ENCODE data around the gene ERC2.

ERC2 gene

DNA sequence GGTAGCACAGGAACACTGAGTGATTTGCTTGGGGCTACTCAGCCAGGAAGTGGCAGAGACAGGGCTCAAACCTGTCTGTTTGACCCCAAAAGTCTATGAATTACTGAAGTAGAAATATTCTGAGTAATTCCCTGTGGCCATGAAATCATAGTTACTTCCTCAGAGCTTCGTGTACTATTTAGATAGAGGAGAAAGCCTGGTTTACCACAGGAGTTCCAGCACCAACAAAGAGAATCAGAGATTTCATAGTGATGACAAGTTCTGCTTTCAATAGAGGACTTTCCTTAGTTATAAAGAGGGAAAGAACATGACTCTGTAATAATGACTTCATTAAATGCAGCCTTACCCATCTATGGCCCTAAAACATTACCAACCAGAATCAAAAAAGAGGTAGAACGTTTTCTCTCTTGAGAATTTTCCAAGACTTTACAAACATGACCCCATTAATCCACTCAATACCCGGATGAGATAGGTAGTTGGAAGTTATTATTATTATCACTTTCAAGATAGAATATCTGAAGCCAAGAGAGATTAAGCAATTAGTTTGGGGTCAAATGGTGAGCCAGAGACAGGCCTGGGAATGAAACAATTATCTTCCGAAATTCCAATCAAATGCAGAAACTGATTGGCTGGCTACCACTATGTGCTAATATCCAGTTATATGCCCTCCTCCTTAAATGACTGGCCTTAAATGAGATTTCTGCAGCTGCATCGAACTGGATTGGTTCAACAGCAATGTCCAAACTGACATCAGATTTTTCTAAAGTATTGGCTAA is 967.5 kb downstream of the ERC2 start:
- no peak overlapping the region for H3K27ac Mint-ChIP-seq
- H3K4me1 Mint-ChIP-seq: no peaks in the 10 kb centered on the region
- H3K4me3 Mint-ChIP-seq: no peak overlapping the region
- no peaks in the 10 kb centered on the region for H3K9me3 Mint-ChIP-seq
- no peaks in the 10 kb centered on the region for H3K27me3 Mint-ChIP-seq
- CTCF ChIA-PET: no interaction called here
- no peak for DNase-seq
- no peaks in the 10 kb centered on the region for H3K36me3 Mint-ChIP-seq

DNA sequence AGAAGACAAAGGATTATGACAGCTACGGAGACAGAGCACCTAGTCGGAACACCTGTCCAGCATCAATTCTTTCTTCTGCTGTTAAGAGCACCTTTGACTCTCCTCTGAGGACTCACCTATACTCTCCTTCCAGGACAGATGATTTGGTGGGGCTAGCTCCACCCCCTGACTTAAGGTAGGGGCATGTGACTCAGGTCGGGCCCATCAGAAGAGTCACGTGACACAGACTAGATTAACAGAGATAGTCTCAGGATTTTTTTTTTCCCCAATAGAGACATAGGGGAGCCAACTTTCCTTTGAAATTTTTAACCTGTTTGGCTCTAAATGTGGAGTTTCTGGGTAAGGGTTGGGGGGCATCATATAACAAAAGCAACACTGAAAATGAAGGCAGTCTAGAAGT is 969.7 kb downstream of the ERC2 start:
- no peaks in the 10 kb centered on the region for H3K9me3 Mint-ChIP-seq
- DNase-seq: no peak
- no peaks in the 10 kb centered on the region for H3K36me3 Mint-ChIP-seq

DNA sequence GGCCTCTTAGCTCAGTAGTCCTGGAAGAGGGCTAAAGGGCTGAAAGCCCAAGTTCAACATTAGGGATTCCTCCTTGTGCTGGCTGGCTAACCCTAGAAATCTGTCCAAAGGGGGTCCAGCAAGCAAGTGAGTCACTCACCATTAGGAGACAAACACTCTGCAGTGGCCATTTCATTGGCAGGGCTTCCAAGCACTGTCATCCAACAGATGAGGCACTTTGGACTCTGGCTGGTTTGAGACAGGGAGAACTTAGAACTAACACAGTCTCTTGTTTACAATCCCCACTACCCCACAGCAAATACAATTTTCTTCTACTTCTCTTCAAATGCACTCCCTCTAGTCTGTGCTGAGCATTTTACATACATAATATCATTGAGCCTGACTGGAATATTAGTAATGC is 971.0 kb downstream of the ERC2 start:
- Mint-ChIP-seq H3K9me3 (no peaks in the 10 kb centered on the region), H3K27ac (no peak overlapping the region), H3K27me3 (peaks cover 6% of the 10 kb centered on the region), H3K36me3 (no peaks in the 10 kb centered on the region), H3K4me3 (no peak overlapping the region), H3K4me1 (no peaks in the 10 kb centered on the region)
- DNase-seq: no peak
- CTCF ChIA-PET: no interaction called here

More for the DNA sequence above, 969.7 kb downstream of the ERC2 start:
- CTCF ChIA-PET: no interaction called here
- no peaks in the 10 kb centered on the region for H3K4me1 Mint-ChIP-seq
- H3K4me3 Mint-ChIP-seq: no peak overlapping the region
- H3K27me3 Mint-ChIP-seq: no peaks in the 10 kb centered on the region
- no peak overlapping the region for H3K27ac Mint-ChIP-seq

DNA sequence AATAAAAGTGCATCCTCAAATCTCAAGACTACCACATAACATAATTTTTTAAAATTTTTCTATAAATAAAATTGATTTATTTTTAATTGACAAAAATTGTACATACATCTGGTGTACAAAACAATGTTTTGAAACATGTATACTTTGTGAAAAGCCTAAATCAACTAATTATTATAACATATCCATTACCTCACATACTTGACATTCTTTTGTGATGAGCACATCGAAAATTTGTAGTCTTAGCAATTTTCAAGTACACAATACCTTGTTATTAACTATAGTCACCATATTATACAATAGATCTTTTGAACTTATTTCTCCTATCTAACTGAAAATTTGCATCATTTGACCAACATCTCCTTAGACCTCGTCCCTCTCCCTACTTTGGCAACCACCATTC is 973.3 kb downstream of the ERC2 start:
- no peak overlapping the region for H3K27ac Mint-ChIP-seq
- H3K36me3 Mint-ChIP-seq: no peaks in the 10 kb centered on the region
- peaks cover 21% of the 10 kb centered on the region for H3K27me3 Mint-ChIP-seq
- no peaks in the 10 kb centered on the region for H3K4me1 Mint-ChIP-seq
- no peaks in the 10 kb centered on the region for H3K9me3 Mint-ChIP-seq
- no peak overlapping the region for H3K4me3 Mint-ChIP-seq
- CTCF ChIA-PET: no interaction called here
- no peak for DNase-seq

DNA sequence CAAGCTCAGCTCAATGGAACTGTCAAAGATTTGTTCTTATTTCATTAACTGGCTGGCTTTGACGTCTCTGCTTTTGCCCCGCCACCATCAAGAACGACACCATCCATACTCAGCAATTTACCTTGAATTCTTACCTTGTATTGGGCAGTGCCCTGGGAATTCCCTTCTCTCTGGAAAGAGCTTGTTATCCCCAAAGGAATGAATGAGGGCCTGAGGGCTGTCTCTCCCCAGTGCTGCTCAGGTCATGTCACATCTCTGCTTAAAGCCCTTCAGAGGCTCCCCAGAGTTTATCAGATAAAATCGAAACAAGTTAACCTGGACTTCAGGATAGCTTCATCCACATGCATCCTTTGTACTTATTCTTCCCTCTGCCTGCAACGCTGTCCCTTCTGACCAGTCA is 975.3 kb downstream of the ERC2 start:
- no peak overlapping the region for H3K4me3 Mint-ChIP-seq
- H3K9me3 Mint-ChIP-seq: no peaks in the 10 kb centered on the region
- no peak for DNase-seq
- peaks cover 41% of the 10 kb centered on the region for H3K27me3 Mint-ChIP-seq
- CTCF ChIA-PET: no interaction called here
- H3K36me3 Mint-ChIP-seq: peaks cover 4% of the 10 kb centered on the region
- peaks cover 4% of the 10 kb centered on the region for H3K4me1 Mint-ChIP-seq
- no peak overlapping the region for H3K27ac Mint-ChIP-seq

DNA sequence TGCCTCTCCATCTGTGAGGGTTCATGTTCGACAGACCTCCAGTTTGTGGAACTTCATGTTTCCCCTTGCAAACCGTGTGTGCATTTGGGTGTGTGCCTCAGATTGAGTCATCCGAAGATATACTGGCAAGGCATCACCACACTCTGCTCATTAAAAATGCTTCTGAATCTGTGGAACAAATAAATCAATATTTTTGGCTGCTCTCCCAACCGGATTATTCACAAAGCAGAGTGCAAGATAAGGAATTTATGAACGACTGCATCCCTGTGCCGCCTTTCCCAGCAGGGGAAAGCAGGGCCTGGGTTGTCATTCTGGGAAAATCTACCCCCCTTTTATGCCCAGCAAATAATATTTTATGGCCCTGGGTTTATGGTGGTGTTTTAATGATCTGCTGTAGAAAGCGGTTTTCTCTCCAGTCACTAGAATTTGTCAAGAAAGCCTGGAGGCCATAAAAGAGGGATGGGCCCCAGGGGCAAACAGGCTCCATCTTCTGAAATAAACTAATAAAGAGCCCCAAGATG is 976.9 kb downstream of the ERC2 start:
- CTCF ChIA-PET: no interaction called here
- Mint-ChIP-seq H3K4me1 (peaks cover 13% of the 10 kb centered on the region), H3K27ac (no peak overlapping the region), H3K4me3 (no peak overlapping the region), H3K27me3 (peaks cover 57% of the 10 kb centered on the region), H3K36me3 (peaks cover 6% of the 10 kb centered on the region), H3K9me3 (no peaks in the 10 kb centered on the region)
- no peak for DNase-seq

DNA sequence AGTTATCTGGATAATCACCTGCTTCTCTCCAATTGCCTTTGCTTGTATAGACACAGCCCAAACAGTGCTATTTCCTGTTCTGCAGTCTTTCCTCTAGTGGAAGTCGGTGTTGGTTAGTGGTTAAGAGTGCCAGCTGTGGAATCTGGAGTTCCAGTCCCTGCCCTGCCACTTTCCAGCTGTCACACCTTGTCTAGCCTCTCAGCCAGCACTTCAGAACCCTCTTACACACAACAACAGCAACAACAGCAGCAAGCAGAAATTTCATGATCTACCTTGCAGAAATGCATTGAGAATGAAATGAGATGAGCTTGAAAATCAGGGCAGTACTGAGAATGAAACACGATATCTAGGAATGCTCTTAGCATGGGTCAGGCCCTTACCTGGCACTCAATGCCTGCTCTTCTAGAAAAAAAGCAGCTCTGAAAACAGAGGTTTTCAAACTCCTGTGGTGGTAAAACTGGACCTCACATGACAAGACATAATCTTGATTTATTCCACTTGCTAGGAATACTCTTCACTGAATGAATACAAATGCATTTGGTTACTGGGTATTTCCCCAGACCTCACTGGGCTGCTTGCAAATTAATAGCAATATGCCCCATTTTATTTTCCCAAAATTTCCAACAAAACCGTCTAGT is 977.9 kb downstream of the ERC2 start:
- Mint-ChIP-seq H3K27ac (no peak overlapping the region), H3K4me3 (no peak overlapping the region), H3K27me3 (peaks cover 67% of the 10 kb centered on the region), H3K36me3 (peaks cover 10% of the 10 kb centered on the region), H3K9me3 (no peaks in the 10 kb centered on the region), H3K4me1 (peaks cover 17% of the 10 kb centered on the region)
- no peak for DNase-seq
- CTCF ChIA-PET: no interaction called here

DNA sequence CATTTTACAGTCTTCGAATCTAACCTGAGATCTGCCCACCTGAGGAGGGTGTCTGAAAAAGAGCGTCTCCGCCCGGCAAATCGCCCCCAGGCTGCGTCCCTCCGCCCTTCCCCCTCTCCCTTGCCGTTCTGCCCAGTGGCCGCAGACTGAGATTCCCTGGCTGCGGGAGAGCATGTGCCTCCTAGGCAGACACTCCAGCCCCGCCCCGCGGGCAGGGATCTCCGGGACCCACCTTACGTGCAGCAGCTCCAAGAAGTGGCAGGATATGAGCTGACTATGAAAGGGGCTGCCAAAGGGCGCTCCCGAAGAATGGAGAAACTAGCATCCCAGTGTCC is 978.5 kb downstream of the ERC2 start:
- Mint-ChIP-seq H3K27ac (no peak overlapping the region), H3K4me3 (no peak overlapping the region), H3K36me3 (peaks cover 11% of the 10 kb centered on the region), H3K4me1 (peaks cover 19% of the 10 kb centered on the region), H3K9me3 (no peaks in the 10 kb centered on the region), H3K27me3 (peaks cover 73% of the 10 kb centered on the region)
- no peak for DNase-seq
- CTCF ChIA-PET: no interaction called here

DNA sequence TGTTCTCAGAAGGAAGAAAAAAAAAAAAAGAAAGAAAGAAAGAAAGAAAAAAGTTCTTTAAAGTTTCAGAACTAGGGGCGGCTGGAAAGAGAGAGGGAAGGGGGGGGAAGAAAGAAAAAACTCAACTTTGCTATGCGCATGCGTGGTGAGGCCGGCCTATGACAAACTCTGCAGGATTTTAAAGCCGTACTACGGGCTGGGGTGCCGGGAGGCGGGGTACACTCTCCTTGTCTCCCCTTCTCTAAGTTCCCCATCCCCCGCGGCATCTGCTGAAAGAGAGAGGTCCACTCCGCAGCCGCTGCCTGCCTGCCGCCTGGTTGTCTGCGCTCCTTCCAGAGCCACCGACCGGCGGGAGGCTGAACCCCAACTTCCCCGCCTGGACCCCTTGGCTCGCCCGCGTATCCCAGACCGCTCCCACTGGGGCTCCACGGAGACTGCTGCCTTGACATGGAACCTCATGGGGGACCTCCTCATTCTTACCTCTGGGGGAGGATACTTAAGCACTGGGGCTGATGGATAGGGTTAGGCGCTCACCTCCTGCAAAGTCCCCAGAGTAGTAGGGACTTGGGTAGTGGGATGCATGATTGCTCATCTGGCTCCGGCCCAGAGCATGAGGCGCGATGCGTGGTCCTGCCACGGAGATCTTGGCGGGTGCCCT is 979.7 kb downstream of the ERC2 start:
- H3K27ac Mint-ChIP-seq: no peak overlapping the region
- H3K4me3 Mint-ChIP-seq: peak overlapping the region; percentile 47
- H3K4me1 Mint-ChIP-seq: peaks cover 22% of the 10 kb centered on the region
- peaks cover 86% of the 10 kb centered on the region for H3K27me3 Mint-ChIP-seq
- no peaks in the 10 kb centered on the region for H3K9me3 Mint-ChIP-seq
- peak; percentile 36 for DNase-seq
- CTCF ChIA-PET: no interaction called here
- H3K36me3 Mint-ChIP-seq: peaks cover 12% of the 10 kb centered on the region

DNA sequence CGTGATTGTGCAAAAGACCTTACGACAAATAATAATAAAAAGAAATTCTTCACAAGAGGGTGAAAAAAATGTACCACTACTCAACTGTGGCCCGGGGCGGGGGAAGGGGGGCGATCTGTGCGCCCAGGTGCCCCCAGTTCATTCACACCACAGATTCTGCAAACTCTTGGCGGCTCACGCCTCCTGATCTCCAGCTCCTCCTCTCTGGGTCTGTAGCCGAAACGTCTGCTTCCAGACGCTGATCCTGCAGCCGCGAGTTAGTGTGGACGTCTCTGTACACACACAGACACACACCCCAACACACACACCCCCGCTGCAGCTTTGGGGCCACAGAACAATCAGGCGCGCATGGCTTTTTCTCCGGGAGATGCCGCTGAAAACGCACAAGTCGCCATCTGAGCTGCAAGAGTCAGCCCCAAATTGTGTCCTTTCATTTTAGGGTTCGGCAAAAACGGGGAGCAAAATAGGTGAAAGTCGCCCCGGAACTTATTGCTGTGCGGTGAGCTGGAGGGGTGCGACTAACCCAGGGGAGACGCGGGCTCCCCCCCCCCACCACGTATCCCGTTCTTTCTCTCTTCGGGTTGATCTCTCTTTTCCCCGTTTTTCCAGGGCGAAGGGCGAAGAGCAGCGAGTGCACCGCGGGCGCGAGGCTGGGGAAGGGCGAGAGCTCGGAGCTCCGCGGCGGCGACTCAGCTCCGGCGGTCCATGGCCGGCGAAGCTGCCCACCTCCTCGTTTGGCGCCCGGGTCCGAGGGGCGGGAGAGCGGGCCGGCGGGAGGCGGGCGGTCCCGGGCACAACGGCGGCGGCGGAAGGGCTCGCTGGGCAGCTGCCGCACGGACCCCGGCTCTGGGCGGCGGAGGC is 980.7 kb downstream of the ERC2 start:
- Mint-ChIP-seq H3K27me3 (peaks cover 89% of the 10 kb centered on the region), H3K4me1 (peaks cover 24% of the 10 kb centered on the region), H3K27ac (no peak overlapping the region), H3K4me3 (peak overlapping the region; percentile 70), H3K36me3 (peaks cover 12% of the 10 kb centered on the region), H3K9me3 (no peaks in the 10 kb centered on the region)
- CTCF ChIA-PET: no interaction called here
- no peak for DNase-seq

DNA sequence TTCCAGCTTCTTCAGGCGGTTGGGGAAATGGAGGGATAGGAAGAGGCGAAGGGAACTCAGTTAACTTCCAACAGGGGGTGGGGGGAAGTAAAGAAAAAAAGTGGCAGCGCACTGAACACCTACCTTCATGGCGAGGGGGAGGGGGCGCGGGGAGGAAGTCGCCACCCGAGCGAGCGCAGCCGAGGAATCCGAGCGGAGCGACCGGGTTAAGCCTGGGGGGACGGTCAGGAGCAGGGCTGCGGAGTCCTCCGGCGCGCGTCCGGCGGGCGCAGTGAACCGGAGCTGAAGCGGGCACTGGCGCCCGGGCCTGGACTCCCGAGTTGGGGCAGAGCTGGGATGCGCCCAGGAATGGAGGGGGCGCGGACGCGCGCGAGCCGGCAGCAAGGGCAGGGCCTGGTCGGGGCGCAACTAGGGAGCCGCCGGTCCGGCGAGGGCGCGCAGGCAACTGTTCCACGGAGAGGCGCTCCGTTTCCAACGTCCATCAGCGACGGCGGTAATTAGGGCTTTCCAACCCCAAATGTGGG is 981.3 kb downstream of the ERC2 start, which contains the start of gene WNT5A:
Gene WNT5A, minus strand, starts transcription at position 450 of the 524 bp plus-strand sequence. Its CDS starts 321 bp downstream, at position 129.
- peak within 1 kb of the TSS; percentile 70 for H3K4me3 Mint-ChIP-seq
- H3K4me1 Mint-ChIP-seq: peaks cover 24% of the 10 kb centered on the region
- CTCF ChIA-PET: no interaction called here
- no peak for DNase-seq
- H3K27ac Mint-ChIP-seq: no peak within 1 kb of the TSS
- peaks cover 96% of the 10 kb centered on the region for H3K27me3 Mint-ChIP-seq
- peaks cover 12% of the 10 kb centered on the region for H3K36me3 Mint-ChIP-seq
- no peaks in the 10 kb centered on the region for H3K9me3 Mint-ChIP-seq

DNA sequence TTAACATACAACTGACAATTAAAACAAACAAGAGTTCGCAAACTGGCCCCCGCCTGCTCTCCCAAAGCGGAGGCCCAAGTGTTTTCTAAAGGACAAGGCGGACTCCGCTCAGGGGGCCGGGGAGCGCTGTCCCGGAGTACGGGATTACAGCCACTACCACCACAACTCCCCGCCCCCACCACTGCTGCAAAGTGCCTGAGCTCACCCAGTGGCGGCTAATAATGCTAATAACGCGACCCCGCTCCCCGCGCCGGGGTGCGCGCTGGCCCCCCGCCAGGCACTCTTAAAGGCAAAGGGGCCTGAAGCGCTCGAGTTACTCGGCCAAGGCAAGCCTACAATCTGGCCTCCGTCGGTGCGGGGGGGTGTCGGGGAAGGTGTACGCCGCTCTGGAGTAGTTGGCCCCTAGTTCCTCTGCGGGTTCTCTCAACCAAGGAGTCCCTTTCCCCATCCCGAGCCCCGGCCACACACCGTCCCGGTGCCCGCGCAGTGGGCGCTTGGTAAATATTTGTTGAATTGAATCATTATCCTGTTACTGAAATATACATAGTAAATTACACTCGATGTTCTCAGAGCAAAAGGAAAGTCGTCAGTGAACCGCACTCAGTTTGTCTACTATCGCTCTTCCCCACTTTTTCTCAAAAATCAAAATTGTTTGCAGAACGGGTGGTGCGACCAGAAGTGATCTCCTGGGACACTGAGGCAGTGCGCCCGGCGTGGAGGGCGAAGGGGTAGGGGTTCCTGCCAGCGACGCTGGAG is 982.0 kb downstream of the ERC2 start:
- peaks cover 99% of the 10 kb centered on the region for H3K27me3 Mint-ChIP-seq
- H3K36me3 Mint-ChIP-seq: peaks cover 12% of the 10 kb centered on the region
- CTCF ChIA-PET: no interaction called here
- H3K4me1 Mint-ChIP-seq: peaks cover 24% of the 10 kb centered on the region
- no peak overlapping the region for H3K27ac Mint-ChIP-seq
- H3K9me3 Mint-ChIP-seq: no peaks in the 10 kb centered on the region
- no peak for DNase-seq
- peak overlapping the region; percentile 31 for H3K4me3 Mint-ChIP-seq

Measured in activated naive CD4-positive, alpha-beta T cell treated with anti-CD3 and anti-CD28 coated beads, Interleukin-2, amount 10 ng/mL, durations not matched to agents 7 days and 5 days (primary cell).